GM19099 (cell line): ENCODE data around the gene HID1.

Source experiments
- POLR2A ChIP-seq: IDR thresholded peaks from 3 replicates; pipeline ENCODE4 v1.6.1; 2011; ENCODE audit warnings: low read depth; ENCODE audit not compliant: insufficient read length; ENCODE audit errors: extremely low read depth

The HID1 gene

DNA sequence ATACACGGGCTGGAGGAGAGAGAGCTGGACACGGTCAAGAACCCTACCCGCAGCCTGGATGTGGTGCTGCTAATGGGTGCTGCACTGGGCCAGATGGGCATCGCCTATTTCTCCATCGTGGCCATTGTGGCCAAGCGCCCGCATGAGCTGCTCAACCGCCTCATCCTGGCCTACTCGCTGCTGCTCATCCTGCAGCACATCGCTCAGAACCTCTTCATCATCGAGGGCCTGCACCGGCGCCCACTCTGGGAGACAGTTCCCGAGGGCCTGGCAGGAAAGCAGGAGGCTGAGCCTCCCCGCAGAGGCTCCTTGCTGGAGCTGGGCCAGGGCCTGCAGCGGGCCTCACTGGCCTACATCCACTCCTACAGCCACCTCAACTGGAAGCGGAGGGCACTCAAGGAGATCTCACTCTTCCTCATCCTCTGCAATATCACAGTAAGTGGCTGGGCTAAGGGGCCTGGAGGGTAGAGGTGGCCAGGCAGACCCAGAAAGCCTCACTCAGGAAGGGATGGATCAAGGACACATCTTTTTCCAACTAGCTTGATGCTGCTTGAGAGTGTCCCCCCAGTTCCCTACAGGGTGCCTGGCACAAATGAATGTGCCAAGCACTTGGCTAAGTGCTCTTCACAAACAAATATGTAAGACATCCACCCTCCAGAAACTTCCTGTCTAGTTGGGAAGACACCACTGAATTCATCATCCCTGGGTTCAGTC lies 25.4 kb downstream of the HID1 start:
- TF ChIP-seq POLR2A, result no peak

DNA sequence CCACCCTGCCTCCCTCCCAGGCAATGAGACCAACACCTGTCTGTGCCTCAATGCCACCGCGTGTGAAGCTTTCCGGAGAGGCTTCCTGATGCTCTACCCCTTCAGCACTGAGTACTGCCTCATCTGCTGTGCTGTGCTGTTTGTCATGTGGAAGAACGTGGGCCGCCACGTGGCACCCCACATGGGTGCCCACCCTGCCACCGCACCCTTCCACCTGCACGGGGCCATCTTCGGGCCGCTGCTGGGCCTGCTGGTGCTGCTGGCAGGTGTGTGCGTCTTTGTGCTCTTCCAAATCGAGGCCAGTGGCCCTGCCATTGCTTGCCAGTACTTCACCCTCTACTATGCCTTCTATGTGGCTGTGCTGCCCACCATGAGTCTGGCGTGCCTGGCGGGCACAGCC lies 25.9 kb downstream of the HID1 start:
- TF ChIP-seq POLR2A, result no peak

DNA sequence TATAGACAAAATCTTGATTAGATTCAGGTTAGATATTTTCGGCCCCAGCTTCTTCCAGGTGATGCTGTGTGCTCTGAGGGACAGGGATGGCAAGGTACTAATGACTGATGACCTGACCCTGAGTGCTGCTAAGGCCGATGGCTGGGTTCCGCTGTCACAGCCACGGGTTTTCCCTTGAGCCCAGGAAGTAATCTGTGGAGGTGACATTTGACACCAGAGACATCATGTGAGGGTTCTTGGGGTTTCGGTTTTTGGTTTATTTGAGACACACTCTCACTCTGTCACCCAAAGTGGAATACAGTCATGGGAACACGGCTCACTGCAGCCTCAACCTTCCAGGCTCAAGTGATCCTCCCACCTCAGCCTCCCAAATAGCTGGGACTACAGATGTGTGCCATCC lies 27.0 kb downstream of the HID1 start:
- no peak for TF ChIP-seq POLR2A

DNA sequence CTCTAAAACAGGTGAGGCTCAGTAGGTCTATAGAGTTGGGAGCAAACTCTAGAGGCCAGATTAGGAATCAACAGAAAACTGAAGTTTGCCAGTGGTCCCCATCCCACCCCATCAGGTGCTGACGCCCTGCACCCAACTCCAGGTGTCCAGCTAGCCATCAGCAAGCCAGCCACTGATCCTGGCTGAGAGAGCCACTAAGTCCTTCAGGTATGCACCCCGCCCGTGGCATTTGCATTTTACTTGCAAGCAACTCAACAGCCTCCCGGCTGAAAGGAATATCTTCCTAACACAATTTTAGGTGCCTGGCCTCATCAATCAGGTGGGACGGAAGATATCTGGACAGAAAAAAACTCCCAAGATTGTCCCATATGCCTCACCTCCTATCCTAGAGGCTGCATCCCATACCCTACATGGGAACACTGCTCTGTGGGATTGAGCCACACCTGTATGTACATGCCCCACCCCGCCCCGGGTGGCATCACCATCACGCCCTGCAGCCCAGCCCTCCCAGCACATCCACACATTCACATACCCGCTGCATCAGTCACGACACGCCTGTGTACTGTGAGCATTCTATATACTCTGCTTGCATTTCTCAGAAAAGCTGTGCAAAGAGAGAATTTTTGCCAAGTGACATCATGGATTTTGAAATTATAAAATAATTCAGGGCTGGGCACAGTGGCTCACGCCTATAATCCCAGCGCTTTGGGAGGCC lies 28.6 kb downstream of the HID1 start:
- no peak for TF ChIP-seq POLR2A

DNA sequence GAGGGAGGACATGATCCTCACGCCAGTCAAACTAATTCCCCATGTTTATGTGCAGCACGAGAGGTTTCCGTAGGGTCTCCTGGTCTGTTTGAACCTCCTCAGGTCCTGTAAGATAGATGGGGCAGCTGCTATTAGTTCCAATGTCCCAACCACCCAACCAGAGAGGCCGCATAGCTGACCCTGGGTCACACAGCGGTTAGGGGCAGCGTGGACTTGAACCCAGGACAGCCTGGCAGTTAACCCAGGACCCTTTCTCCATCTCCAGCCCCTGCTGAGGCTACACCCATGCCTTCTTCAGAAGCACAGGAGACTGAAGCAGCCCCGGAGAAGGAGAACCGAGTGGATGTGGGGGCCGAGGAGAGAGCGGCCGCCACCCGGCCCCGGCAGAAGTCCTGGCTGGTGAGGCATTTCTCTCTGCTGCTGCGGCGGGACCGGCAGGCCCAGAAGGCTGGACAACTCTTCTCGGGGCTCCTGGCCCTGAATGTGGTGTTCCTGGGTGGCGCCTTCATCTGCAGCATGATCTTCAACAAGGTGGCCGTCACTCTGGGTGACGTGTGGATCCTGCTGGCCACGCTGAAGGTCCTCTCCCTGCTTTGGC lies 31.3 kb downstream of the HID1 start:
- TF ChIP-seq POLR2A, result no peak

DNA sequence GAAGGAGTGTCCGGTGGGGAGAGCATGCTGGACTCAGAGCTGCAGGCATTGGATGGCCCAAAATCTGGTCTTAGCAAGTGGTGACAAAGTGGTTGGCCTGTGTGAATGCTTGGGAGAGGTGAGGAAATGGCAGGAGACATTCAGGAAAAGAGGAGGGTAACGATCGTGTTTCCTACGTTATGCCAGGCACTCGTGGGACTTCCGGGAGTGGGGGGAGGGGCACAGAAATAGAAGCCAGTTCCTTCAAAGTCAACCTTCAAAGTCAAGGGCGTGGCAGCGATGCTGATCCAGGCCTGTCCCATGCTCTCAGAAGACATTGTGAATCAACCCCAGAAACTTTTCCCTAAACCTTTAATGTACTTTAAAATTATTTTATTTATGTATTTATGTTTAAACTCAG lies 33.0 kb downstream of the HID1 start:
- TF ChIP-seq POLR2A, result no peak

DNA sequence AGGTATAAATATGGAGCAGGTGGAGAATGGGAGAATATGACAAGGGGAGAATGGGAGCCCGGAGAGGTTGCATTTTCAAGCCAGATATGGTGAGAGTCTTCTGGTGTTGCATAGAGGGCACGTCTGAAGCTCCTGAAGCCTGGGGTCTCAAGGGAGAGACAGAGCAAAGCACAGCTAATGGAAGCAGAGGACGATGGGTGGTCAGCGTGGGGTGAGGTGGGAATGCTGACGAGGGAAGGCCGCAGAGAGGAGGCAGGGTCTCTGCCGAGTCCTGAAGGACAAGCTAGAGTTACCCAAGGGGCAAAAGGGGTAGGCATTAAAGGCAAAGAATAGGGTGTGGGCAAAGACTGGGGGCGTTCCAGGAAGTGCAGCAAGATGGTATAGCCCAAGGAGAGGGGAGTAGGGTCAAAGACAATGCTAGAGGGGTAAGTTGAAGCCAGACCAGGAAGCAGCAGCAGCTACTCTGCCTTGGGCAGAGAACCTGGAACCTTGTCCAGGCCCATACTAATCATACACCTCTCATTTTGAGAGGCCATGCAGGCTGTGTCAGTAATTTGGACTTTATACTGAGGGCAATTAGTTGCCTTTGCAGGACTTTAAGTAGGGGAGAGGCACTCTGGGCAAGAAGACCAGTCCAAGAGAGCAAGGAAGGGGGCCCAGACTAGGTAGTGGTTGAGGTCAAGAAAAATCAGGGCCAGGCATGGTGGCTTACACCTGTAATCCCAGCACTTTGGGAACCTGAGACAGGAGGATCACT lies 34.2 kb downstream of the HID1 start:
- no peak for TF ChIP-seq POLR2A

DNA sequence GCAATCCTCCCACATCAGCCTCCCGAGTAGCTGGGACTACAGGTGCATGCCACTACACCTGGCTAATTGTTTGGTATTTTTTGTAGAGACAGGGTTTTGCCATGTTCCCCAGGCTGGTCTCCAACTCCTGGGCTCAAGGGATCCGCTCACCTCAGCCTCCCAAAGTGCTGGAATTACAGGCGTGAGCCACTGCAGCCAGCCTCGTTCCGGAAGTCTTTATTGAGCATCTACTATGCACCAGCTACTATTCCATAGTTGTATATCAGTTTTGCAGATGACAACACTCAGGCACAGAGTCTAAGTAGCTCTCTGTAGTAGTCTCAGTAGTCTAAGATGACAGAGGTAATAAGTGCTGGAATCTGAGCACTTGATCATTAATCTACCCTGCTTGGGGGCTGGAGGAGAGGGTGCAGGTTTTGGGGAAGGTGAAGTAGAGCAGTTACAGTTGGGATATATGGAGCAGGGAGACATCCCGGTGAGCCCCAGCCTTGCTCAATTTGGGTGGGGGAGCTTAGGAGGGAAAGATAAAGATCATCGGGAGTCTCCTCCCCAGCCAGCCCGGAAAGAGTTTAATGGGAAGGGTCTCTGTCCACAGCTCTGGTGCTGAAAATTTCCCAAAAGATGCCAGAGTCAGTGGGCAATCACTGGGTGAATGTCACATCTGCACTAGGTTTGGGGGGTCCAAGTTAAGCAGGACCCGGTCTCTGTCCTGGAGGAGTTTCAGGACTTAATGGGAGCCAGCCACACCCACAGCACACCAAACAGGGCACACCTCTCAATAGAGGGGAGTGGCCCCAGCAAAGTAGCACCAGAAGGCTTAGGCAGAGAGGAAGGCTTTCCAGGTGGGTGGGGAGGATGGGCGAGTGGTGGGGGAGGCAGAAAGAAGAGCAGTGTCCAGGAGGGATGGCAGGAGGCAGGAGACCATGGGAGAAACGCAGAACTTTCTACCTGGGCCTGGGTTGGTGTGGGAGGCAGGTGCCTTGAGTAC lies 35.2 kb downstream of the HID1 start:
- no peak for TF ChIP-seq POLR2A

DNA sequence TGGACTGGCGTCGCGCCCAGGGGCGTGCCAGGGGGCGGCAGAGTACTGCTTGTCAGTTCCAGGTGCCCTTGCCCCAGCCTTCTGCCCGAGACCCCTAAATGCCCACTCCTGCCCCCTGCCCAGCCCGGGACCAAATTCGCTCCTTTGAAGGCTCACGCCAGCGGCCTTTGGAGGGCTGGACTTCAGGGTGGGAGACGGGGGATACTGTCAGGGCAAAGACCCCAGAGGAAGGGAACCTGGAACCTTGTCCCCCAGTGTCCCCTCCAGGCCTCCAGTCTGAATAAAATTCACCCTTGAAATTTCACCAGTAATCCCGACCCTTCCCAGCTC lies 36.1 kb downstream of the HID1 start:
- no peak for TF ChIP-seq POLR2A

DNA sequence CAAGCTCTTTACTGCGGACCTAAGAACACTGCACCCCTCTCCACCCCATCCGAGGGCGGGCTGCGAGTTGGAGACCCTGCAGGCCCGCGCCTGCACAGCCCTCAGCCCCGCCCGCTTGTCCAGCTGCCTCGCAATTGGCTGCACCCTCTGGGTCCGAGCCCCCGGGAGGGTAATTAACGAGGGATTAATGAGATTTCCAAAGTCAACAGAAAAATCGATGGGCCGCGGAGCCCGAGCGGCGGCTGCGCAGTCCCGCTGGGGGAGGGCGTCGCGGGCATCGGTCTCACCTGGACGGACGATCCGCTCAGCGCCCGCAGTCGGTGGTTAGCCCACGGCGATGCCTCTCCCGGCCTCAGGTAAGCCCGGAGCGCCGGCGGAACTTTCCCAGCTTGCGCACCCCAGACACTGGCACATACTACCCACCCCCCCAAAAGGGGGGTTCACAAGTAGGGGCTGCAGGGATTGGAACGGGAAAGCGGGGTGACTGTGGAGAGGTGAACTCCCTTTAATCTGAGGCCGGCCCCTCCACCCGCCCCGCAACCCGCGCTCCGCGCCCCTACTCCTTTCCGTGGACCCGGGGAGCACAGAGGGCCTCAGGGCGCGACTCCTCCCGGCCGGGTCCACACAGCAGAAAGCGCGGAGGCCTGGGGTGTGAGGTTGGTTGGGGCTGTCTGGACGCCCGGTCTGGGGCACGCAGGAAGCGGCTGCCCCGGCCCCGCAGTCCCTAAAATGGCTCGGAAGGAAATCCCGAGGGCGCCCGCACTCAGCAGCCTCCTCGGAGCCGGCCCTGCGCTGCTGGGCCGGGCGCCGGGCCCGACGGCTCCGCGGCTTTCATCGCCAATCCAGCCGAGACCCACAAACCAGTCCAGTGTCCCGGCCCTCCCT lies 36.7 kb downstream of the HID1 start, which contains the start of gene OTOP3:
Gene OTOP3, plus strand, starts transcription at position 314 of the 885 bp plus-strand sequence. Its CDS starts 24 bp downstream, at position 338.
- TF ChIP-seq POLR2A, result no peak

DNA sequence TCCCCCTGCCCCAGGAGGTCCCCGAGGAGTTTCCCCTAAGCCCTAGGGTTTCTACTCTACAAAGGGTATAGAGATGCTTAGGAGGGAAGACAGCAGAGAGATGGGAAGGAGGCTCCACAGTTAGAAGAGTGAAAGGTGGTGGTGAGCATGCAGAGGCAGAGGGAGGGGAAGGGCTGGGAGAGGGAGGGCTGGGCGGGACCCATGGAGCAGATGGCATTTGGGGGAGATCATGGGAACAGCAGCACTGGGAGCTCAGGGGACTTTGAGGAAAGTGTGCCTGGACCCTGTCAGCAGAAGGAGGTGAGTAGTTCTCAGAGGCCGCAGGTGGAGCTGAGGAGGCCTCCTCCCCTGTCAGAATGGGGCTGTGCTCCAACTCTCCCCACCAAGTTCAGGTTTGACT lies 37.5 kb downstream of the HID1 start:
- no peak for TF ChIP-seq POLR2A

DNA sequence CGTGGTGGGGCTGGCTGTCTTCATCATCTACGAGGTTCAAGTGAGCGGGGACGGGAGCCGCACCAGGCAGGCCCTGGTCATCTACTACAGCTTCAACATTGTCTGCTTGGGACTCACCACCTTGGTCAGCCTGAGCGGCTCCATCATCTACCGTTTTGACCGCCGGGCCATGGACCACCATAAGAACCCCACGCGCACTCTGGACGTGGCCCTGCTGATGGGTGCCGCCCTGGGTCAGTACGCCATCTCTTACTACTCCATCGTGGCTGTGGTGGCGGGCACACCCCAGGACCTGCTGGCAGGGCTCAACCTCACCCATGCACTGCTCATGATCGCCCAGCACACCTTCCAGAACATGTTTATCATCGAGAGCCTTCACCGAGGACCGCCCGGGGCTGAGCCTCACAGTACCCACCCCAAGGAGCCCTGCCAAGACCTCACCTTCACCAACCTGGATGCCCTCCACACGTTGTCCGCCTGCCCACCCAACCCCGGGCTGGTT lies 42.0 kb downstream of the HID1 start:
- TF ChIP-seq POLR2A, result no peak

DNA sequence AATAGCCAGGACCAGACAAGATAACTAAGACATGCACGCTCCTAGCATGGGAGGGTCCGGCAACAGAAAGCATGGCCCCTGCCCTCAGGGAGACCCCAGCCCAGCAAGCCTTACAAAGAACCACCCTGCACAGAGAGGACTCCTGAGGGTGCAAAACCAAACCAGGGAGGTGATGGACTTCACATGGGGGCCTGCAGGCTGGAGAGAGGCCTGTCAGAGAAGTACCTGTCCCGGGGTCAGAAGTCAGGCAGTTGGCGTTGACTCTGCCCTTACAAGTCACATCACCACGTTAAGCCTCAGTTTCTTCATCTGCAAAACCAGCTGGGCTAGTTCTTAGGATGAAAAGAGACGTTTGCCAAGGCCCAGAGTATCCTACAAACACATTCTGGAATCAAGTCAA lies 43.8 kb downstream of the HID1 start:
- TF ChIP-seq POLR2A, result no peak
